Mammary epithelial cell (primary cell): Measurements from ENCODE around the gene ZNF804B.

Experiments
- EZH2 ChIP-seq: IDR thresholded peaks from 2 replicates; pipeline ENCODE4 v1.6.1; 2012; ENCODE audit warnings: low read length, inconsistent platforms, borderline replicate concordance
- TF ChIP-seq, protein P1 (sequence below), 2 donors: IDR thresholded peaks in 1 of 2; conservative IDR thresholded peaks in 1 of 2; 2 replicates each; pipeline ENCODE4 v1.5.1; 2011 to 2012; ENCODE audit warnings: inconsistent platforms in 2 of 2, low read length in 2 of 2, mild to moderate bottlenecking in 2 of 2, control low read depth in 1 of 2, low read depth in 1 of 2; ENCODE audit not compliant: insufficient read depth in 1 of 2; ENCODE audit errors: extremely low read depth in 1 of 2

- TF ChIP-seq, protein P1, sequence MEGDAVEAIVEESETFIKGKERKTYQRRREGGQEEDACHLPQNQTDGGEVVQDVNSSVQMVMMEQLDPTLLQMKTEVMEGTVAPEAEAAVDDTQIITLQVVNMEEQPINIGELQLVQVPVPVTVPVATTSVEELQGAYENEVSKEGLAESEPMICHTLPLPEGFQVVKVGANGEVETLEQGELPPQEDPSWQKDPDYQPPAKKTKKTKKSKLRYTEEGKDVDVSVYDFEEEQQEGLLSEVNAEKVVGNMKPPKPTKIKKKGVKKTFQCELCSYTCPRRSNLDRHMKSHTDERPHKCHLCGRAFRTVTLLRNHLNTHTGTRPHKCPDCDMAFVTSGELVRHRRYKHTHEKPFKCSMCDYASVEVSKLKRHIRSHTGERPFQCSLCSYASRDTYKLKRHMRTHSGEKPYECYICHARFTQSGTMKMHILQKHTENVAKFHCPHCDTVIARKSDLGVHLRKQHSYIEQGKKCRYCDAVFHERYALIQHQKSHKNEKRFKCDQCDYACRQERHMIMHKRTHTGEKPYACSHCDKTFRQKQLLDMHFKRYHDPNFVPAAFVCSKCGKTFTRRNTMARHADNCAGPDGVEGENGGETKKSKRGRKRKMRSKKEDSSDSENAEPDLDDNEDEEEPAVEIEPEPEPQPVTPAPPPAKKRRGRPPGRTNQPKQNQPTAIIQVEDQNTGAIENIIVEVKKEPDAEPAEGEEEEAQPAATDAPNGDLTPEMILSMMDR (conservative IDR thresholded peaks at IDR 0.05 in 1 of 2, IDR thresholded peaks at IDR 0.05 in 1 of 2; ENCODE audit: extremely low read depth in 1 of 2, insufficient read depth in 1 of 2, low read depth in 1 of 2, low read length in 2 of 2), result no peak
- TF ChIP-seq EZH2, result no peak
Observed at GRCh38 chr7:89042940-89043339, 283.4 kb downstream of the ZNF804B start.
